SK-N-SH (cell line): ENCODE measurements around the gene PGF. TPM values are rescaled to one million over a fixed set of nuclear protein-coding genes. Genes with fewer than 3 reads are reported as not detected.

ENCODE experiments used
- CTCF ChIA-PET: fragments of 300-600, 350-600 bp; formaldehyde crosslinking; extraction: SDS; loops from one replicate; lab custom pipeline; 2021; lab: Yijun Ruan, JAX
- POLR2A ChIA-PET: fragments of 350-600 bp; sonication (Branson Sonifier 250); formaldehyde crosslinking; extraction: SDS; loops from one replicate; lab custom pipeline; 2020; ENCODE audit warnings: antibody characterized with exemption, inconsistent platforms; lab: Yijun Ruan, JAX
- DNase-seq: peaks from one replicate; pipeline ENCODE4 v3.0.0; 2012
- H2AFZ ChIP-seq: fragments of 200-600 bp; sonication (generic); 2 replicates; pipeline ENCODE4 v1.8.1; 2016; ENCODE audit warnings: antibody characterized with exemption, mild to moderate bottlenecking, low read depth
- H3F3A ChIP-seq: fragments of 200-600 bp; sonication (generic); replicated peaks from 2 replicates; pipeline ENCODE3; 2016; ENCODE audit warnings: antibody characterized with exemption, mild to moderate bottlenecking; ENCODE audit not compliant: insufficient read depth
- H3K27ac ChIP-seq, 2 experiments: fragments of 200-500 bp in 1 of 2; fragments of 200-600 bp in 1 of 2; sonication (Bioruptor generic) in 1 of 2; sonication (generic), shearing (Covaris generic) in 1 of 2; 2 replicates each; pipeline versions ENCODE4 v1.5.1 to v1.6.1; 2014 to 2016; ENCODE audit warnings: low read depth in 2 of 2, inconsistent platforms in 1 of 2, low read length in 1 of 2, mild to moderate bottlenecking in 1 of 2, mixed read lengths in 1 of 2
- H3K27me3 ChIP-seq: fragments of 200-600 bp; sonication (generic), shearing (Covaris generic); 2 replicates; pipeline ENCODE4 v1.6.1; 2016; ENCODE audit warnings: mixed run types; ENCODE audit not compliant: insufficient read depth
- H3K36me3 ChIP-seq, 2 experiments: fragments of 200-500 bp in 1 of 2; fragments of 200-600 bp in 1 of 2; sonication (Bioruptor generic) in 1 of 2; sonication (generic) in 1 of 2; replicated peaks in 1 of 2; 2 replicates each; pipeline versions ENCODE3 to v1.5.1; 2014 to 2016; ENCODE audit warnings: low read length in 1 of 2, mild to moderate bottlenecking in 1 of 2; ENCODE audit not compliant: insufficient read depth in 2 of 2, control insufficient read depth in 1 of 2
- H3K4me1 ChIP-seq, 2 experiments: fragments of 200-500 bp in 1 of 2; fragments of 200-600 bp in 1 of 2; sonication (Bioruptor generic) in 1 of 2; sonication (generic), shearing (Covaris generic) in 1 of 2; 2 replicates each; pipeline versions ENCODE4 v1.5.1 to v1.6.1; 2014 to 2016; ENCODE audit warnings: low read depth in 1 of 2, low read length in 1 of 2, mixed run types in 1 of 2; ENCODE audit not compliant: insufficient read depth in 2 of 2, control insufficient read depth in 1 of 2
- H3K4me2 ChIP-seq: fragments of 200-600 bp; sonication (generic), shearing (Covaris generic); 2 replicates; pipeline ENCODE4 v1.6.1; 2017; ENCODE audit warnings: mixed run types
- H3K4me3 ChIP-seq, 2 experiments: fragments of 200-500 bp in 1 of 2; fragments of 200-600 bp in 1 of 2; sonication (Bioruptor generic) in 1 of 2; sonication (generic), shearing (Covaris generic) in 1 of 2; 2 replicates each; pipeline versions ENCODE4 v1.5.1 to v1.8.1; 2014 to 2016; ENCODE audit warnings: low read depth in 2 of 2, inconsistent platforms in 1 of 2, low read length in 1 of 2, mild to moderate bottlenecking in 1 of 2, mixed read lengths in 1 of 2, moderate library complexity in 1 of 2
- H3K79me2 ChIP-seq: fragments of 200-600 bp; sonication (generic); 2 replicates; pipeline ENCODE4 v1.8.1; 2017; ENCODE audit warnings: mild to moderate bottlenecking; ENCODE audit not compliant: insufficient read depth
- H3K9ac ChIP-seq: fragments of 200-600 bp; sonication (generic); 2 replicates; pipeline ENCODE4 v1.6.1; 2017; ENCODE audit warnings: mixed run types
- H3K9me2 ChIP-seq: fragments of 200-600 bp; sonication (generic); 2 replicates; pipeline ENCODE4 v1.6.1; 2017; ENCODE audit warnings: mixed run types
- H3K9me3 ChIP-seq: fragments of 200-600 bp; sonication (generic); 2 replicates; pipeline ENCODE4 v1.6.1; 2017; ENCODE audit warnings: mixed run types, mild to moderate bottlenecking, moderate library complexity
- H4K20me1 ChIP-seq: fragments of 200-600 bp; sonication (generic); 2 replicates; pipeline ENCODE4 v1.6.1; 2017; ENCODE audit warnings: mild to moderate bottlenecking, mixed run types; ENCODE audit not compliant: insufficient read depth
- EP300 ChIP-seq, 2 experiments: IDR thresholded peaks; 2 replicates each; pipeline versions ENCODE4 v1.4.0 to v1.6.1; 2012; ENCODE audit warnings: borderline replicate concordance in 1 of 2, low read depth in 1 of 2, low read length in 1 of 2
- FOXJ3 ChIP-seq: sonication (generic); formaldehyde crosslinking; IDR thresholded peaks from 2 replicates; pipeline ENCODE4 v1.5.1; 2020; ENCODE audit warnings: mild to moderate bottlenecking, missing genetic modification reagents
- JUND ChIP-seq: IDR thresholded peaks from 2 replicates; pipeline ENCODE4 v1.4.0; 2012
- MAX ChIP-seq: IDR thresholded peaks from 2 replicates; pipeline ENCODE4 v1.4.0; 2012; ENCODE audit warnings: low read depth
- MEF2A ChIP-seq: IDR thresholded peaks from 2 replicates; pipeline ENCODE4 v1.4.0; 2012; ENCODE audit warnings: low read depth, borderline replicate concordance
- MXI1 ChIP-seq: IDR thresholded peaks from 2 replicates; pipeline ENCODE4 v1.6.1; 2012; ENCODE audit warnings: mild to moderate bottlenecking, low read depth, low read length, improper control_type of control experiment
- SIN3A ChIP-seq: IDR thresholded peaks from 2 replicates; pipeline ENCODE4 v1.6.1; 2012; ENCODE audit warnings: low read depth, mild to moderate bottlenecking, low read length, moderate library complexity, borderline replicate concordance
- TCF12 ChIP-seq: IDR thresholded peaks from 2 replicates; pipeline ENCODE4 v1.4.0; 2012
- TEAD4 ChIP-seq: IDR thresholded peaks from 2 replicates; pipeline ENCODE4 v1.4.0; 2012; ENCODE audit warnings: mild to moderate bottlenecking, borderline replicate concordance; ENCODE audit not compliant: insufficient read depth
- USF1 ChIP-seq: IDR thresholded peaks from 2 replicates; pipeline ENCODE4 v1.4.0; 2012; ENCODE audit warnings: low read depth, borderline replicate concordance
- WGBS: methylation state at CpG from one replicate; pipeline ENCODE4 v1.1.6; 2017; ENCODE audit warnings: low lambda C conversion rate; 5-methylcytosine and 5-hydroxymethylcytosine counted together
- polyA plus RNA-seq, 3 experiments: library from polyadenylated mRNA; depleted of rRNA; stranded (reverse); fragments of >200 nt; gene quantifications; 2 replicates each; pipeline ENCODE4 v1.2.3, GENCODE V29; 2012
- TF ChIP-seq, protein P1 (sequence below): IDR thresholded peaks from 2 replicates; pipeline ENCODE4 v1.4.0; 2012; ENCODE audit warnings: low read depth, borderline replicate concordance
- TF ChIP-seq, protein P2 (sequence below): IDR thresholded peaks from 2 replicates; pipeline ENCODE4 v1.6.1; 2012; ENCODE audit warnings: mild to moderate bottlenecking, low read depth, low read length, moderate library complexity

The PGF gene
- polyA plus RNA-seq, 1 of the 3 experiments (the other 2 are of a cell fraction), result 4.4 TPM

DNA sequence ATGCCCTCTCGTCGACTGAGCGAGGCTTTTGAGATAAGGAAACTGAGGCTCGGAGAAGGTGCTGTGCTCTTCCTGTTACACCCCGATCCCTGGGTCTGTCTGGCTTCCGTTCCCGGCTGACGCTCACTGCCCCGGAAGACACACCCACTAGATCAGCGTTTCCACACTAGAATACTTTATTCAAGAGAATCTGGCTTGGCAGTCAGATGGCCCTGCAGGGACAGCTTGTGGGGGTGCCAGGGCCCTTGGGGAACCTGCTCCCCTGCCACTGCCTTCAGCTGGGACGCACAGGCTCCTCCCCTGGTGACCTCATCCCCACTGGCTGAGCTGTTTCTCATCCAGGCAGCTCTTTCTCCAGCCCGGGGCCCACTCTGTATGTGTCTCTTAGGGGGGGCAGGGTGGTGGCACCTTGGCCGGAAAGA is 13.7 kb downstream of the PGF start:
- no peak for TF ChIP-seq TEAD4
- TF ChIP-seq, all 33 proteins: peak for 0
- peaks cover 15% of the 10 kb centered on the region for H3F3A ChIP-seq
- no peaks in the 10 kb centered on the region for H3K36me3 ChIP-seq
- H3K79me2 ChIP-seq, result no peaks in the 10 kb centered on the region
- H2AFZ ChIP-seq, result 0 out of 2 replicates have a peak overlapping the region, but pooled peaks have one; percentile 48
- no peak overlapping the region for H3K4me2 ChIP-seq
- ChIA-PET POLR2A (no interaction called here), CTCF (interaction anchor here (1.1 to 18.5 kb wide), 2 partner anchors 81 to 147 kb away, joined by 4 to 290 read pairs; no protein-coding TSS in a partner anchor)
- WGBS, result 79% methylated on average over 12 of the region's 13 CpGs
- H4K20me1 ChIP-seq, result no peaks in the 10 kb centered on the region
- no peaks in the 10 kb centered on the region for H3K27me3 ChIP-seq
- no peak overlapping the region for H3K27ac ChIP-seq
- peaks cover 11 to 18% of the 10 kb centered on the region in 2 experiments; a peak in 3 of 4 replicates for H3K4me1 ChIP-seq
- no peak overlapping the region for H3K4me3 ChIP-seq
- no peak for DNase-seq
- H3K9ac ChIP-seq, result peak overlapping the region; percentile 28; the same call in 1 of the 2 replicates
- no peaks in the 10 kb centered on the region for H3K9me3 ChIP-seq
- H3K9me2 ChIP-seq, result no peaks in the 10 kb centered on the region

- Histone ChIP-seq H3K27ac (no peak overlapping the region), H3K4me1 (peaks cover 8 to 18% of the 10 kb centered on the region in 2 experiments; a peak in 3 of 4 replicates), H3K36me3 (no peaks in the 10 kb centered on the region), H2AFZ (no peak overlapping the region), H3F3A (peaks cover 14% of the 10 kb centered on the region), H3K79me2 (no peaks in the 10 kb centered on the region), H3K9ac (no peak overlapping the region), H3K9me3 (no peaks in the 10 kb centered on the region), H3K4me3 (no peak overlapping the region), H3K27me3 (no peaks in the 10 kb centered on the region), H3K9me2 (no peaks in the 10 kb centered on the region), H3K4me2 (no peak overlapping the region), H4K20me1 (no peaks in the 10 kb centered on the region)
- 96% methylated on average over 15 of the region's 18 CpGs for WGBS
- no peak for TF ChIP-seq MAX
- no peak for TF ChIP-seq FOXJ3
- TF ChIP-seq EP300 (IDR thresholded peaks at IDR 0.05; ENCODE audit: borderline replicate concordance in 1 of 2, low read depth in 1 of 2, low read length in 1 of 2), result no peak
- no peak for TF ChIP-seq MEF2A
- no peak for TF ChIP-seq JUND
- TF ChIP-seq MXI1, result no peak
- TF ChIP-seq, protein P1, sequence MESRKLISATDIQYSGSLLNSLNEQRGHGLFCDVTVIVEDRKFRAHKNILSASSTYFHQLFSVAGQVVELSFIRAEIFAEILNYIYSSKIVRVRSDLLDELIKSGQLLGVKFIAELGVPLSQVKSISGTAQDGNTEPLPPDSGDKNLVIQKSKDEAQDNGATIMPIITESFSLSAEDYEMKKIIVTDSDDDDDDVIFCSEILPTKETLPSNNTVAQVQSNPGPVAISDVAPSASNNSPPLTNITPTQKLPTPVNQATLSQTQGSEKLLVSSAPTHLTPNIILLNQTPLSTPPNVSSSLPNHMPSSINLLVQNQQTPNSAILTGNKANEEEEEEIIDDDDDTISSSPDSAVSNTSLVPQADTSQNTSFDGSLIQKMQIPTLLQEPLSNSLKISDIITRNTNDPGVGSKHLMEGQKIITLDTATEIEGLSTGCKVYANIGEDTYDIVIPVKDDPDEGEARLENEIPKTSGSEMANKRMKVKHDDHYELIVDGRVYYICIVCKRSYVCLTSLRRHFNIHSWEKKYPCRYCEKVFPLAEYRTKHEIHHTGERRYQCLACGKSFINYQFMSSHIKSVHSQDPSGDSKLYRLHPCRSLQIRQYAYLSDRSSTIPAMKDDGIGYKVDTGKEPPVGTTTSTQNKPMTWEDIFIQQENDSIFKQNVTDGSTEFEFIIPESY, result no peak
- TF ChIP-seq SIN3A, result no peak
- TF ChIP-seq USF1, result no peak
- no peak for TF ChIP-seq TCF12
- TF ChIP-seq, protein P2, sequence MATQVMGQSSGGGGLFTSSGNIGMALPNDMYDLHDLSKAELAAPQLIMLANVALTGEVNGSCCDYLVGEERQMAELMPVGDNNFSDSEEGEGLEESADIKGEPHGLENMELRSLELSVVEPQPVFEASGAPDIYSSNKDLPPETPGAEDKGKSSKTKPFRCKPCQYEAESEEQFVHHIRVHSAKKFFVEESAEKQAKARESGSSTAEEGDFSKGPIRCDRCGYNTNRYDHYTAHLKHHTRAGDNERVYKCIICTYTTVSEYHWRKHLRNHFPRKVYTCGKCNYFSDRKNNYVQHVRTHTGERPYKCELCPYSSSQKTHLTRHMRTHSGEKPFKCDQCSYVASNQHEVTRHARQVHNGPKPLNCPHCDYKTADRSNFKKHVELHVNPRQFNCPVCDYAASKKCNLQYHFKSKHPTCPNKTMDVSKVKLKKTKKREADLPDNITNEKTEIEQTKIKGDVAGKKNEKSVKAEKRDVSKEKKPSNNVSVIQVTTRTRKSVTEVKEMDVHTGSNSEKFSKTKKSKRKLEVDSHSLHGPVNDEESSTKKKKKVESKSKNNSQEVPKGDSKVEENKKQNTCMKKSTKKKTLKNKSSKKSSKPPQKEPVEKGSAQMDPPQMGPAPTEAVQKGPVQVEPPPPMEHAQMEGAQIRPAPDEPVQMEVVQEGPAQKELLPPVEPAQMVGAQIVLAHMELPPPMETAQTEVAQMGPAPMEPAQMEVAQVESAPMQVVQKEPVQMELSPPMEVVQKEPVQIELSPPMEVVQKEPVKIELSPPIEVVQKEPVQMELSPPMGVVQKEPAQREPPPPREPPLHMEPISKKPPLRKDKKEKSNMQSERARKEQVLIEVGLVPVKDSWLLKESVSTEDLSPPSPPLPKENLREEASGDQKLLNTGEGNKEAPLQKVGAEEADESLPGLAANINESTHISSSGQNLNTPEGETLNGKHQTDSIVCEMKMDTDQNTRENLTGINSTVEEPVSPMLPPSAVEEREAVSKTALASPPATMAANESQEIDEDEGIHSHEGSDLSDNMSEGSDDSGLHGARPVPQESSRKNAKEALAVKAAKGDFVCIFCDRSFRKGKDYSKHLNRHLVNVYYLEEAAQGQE, result no peak
- ChIA-PET CTCF (interaction anchor here (1.1 to 18.5 kb wide), 3 partner anchors 36 to 147 kb away, joined by 4 to 290 read pairs (median 8); no protein-coding TSS in a partner anchor), POLR2A (no interaction called here)
- DNase-seq, result no peak
Observed at GRCh38 chr14:74940956-74941565, 14.3 kb downstream of the PGF start.
